Adrenal gland (tissue), 5 donors: ENCODE data around the gene CEL.

Experiments
- CTCF ChIP-seq, 6 experiments: fragments of 450-650 bp in 4 of 6; fragments of 200-600 bp in 2 of 6; sonication (generic) in 1 of 6; IDR thresholded peaks; 1 replicate in 5 of 6; 2 replicates in 1 of 6; pipeline versions ENCODE4 v1.5.1 to v1.8.0; 2016 to 2021; ENCODE audit warnings: antibody characterized with exemption in 6 of 6, mild to moderate bottlenecking in 2 of 6, moderate library complexity in 1 of 6
- POLR2A ChIP-seq, 2 donors: fragments of 450-650 bp; IDR thresholded peaks; one replicate each; pipeline ENCODE4 v1.6.1; 2017; ENCODE audit warnings: antibody characterized with exemption in 2 of 2, mild to moderate bottlenecking in 2 of 2, moderate library complexity in 1 of 2
- donor health status: DM: no; HTN: no; CAD: no.

- TF ChIP-seq CTCF (IDR thresholded peaks at IDR 0.05) (no peak), POLR2A (IDR thresholded peaks at IDR 0.05) (no peak)
Measured at GRCh38 chr9:133050781-133051180, 11.0 kb upstream of the CEL start.
